ENCODE results near the gene TMCC1.
A peak's percentile ranks its signal among the peaks of the same experiment; 100 is the strongest.

TMCC1 gene

GRCh38 chr3:129829640-129830039 lies 63.9 kb downstream of the TMCC1 start:
- Mint-ChIP-seq H3K27ac (no peak overlapping the region), H3K27me3 (no peaks in the 10 kb centered on the region)

GRCh38 chr3:129827765-129828164 lies 65.7 kb downstream of the TMCC1 start:
- Mint-ChIP-seq H3K27me3 (no peaks in the 10 kb centered on the region), H3K4me1 (peaks cover 11% of the 10 kb centered on the region), H3K36me3 (peaks cover 2% of the 10 kb centered on the region), H3K9me3 (no peaks in the 10 kb centered on the region), H3K4me3 (no peak overlapping the region), H3K27ac (no peak overlapping the region)

More at GRCh38 chr3:129829640-129830039, 63.9 kb downstream of the TMCC1 start:
- Mint-ChIP-seq H3K4me3 (no peak overlapping the region), H3K36me3 (peaks cover 2% of the 10 kb centered on the region), H3K4me1 (peaks cover 11% of the 10 kb centered on the region), H3K9me3 (no peaks in the 10 kb centered on the region)

- no peaks in the 10 kb centered on the region for H3K9me3 Mint-ChIP-seq
- peaks cover 11% of the 10 kb centered on the region for H3K4me1 Mint-ChIP-seq
- H3K4me3 Mint-ChIP-seq, result no peak overlapping the region
- H3K36me3 Mint-ChIP-seq, result peaks cover 6% of the 10 kb centered on the region
- H3K27ac Mint-ChIP-seq, result no peak overlapping the region
- no peaks in the 10 kb centered on the region for H3K27me3 Mint-ChIP-seq
Observed at GRCh38 chr3:129824926-129825541, 68.5 kb downstream of the TMCC1 start.

- Mint-ChIP-seq H3K4me3 (no peak overlapping the region), H3K27ac (no peak overlapping the region), H3K4me1 (peaks cover 6% of the 10 kb centered on the region), H3K9me3 (no peaks in the 10 kb centered on the region), H3K27me3 (no peaks in the 10 kb centered on the region), H3K36me3 (peaks cover 9% of the 10 kb centered on the region)
Observed at GRCh38 chr3:129822679-129823078, 70.8 kb downstream of the TMCC1 start.

- H3K4me3 Mint-ChIP-seq, result no peak overlapping the region
- peaks cover 7% of the 10 kb centered on the region for H3K36me3 Mint-ChIP-seq
- no peaks in the 10 kb centered on the region for H3K9me3 Mint-ChIP-seq
- H3K27ac Mint-ChIP-seq, result no peak overlapping the region
- peaks cover 2% of the 10 kb centered on the region for H3K4me1 Mint-ChIP-seq
- H3K27me3 Mint-ChIP-seq, result no peaks in the 10 kb centered on the region
Observed at GRCh38 chr3:129822241-129822640, 71.3 kb downstream of the TMCC1 start.

- peaks cover 3% of the 10 kb centered on the region for H3K4me1 Mint-ChIP-seq
- no peak overlapping the region for H3K27ac Mint-ChIP-seq
- H3K4me3 Mint-ChIP-seq, result no peak overlapping the region
- no peaks in the 10 kb centered on the region for H3K27me3 Mint-ChIP-seq
- H3K36me3 Mint-ChIP-seq, result peaks cover 17% of the 10 kb centered on the region
- peaks cover 2% of the 10 kb centered on the region for H3K9me3 Mint-ChIP-seq
Observed at GRCh38 chr3:129820587-129820986, 72.9 kb downstream of the TMCC1 start.

- H3K4me3 Mint-ChIP-seq, result no peak overlapping the region
- no peaks in the 10 kb centered on the region for H3K27me3 Mint-ChIP-seq
- peaks cover 9% of the 10 kb centered on the region for H3K9me3 Mint-ChIP-seq
- no peak overlapping the region for H3K27ac Mint-ChIP-seq
- peaks cover 26% of the 10 kb centered on the region for H3K36me3 Mint-ChIP-seq
- H3K4me1 Mint-ChIP-seq, result peaks cover 34% of the 10 kb centered on the region
Observed at GRCh38 chr3:129812589-129812988, 80.9 kb downstream of the TMCC1 start.

- Mint-ChIP-seq H3K27ac (no peak overlapping the region), H3K4me1 (peaks cover 29% of the 10 kb centered on the region), H3K9me3 (no peaks in the 10 kb centered on the region), H3K36me3 (peaks cover 11% of the 10 kb centered on the region), H3K27me3 (no peaks in the 10 kb centered on the region), H3K4me3 (no peak overlapping the region)
Observed at GRCh38 chr3:129809297-129809696, 84.2 kb downstream of the TMCC1 start.

GRCh38 chr3:129796146-129796545 lies 97.4 kb downstream of the TMCC1 start:
- Mint-ChIP-seq H3K9me3 (no peaks in the 10 kb centered on the region), H3K27me3 (no peaks in the 10 kb centered on the region), H3K4me3 (no peak overlapping the region), H3K36me3 (peaks cover 3% of the 10 kb centered on the region), H3K27ac (no peak overlapping the region), H3K4me1 (peaks cover 25% of the 10 kb centered on the region)

- Mint-ChIP-seq H3K4me3 (peak overlapping the region; percentile 44), H3K27ac (no peak overlapping the region), H3K4me1 (peaks cover 25% of the 10 kb centered on the region), H3K36me3 (peaks cover 3% of the 10 kb centered on the region), H3K27me3 (no peaks in the 10 kb centered on the region), H3K9me3 (no peaks in the 10 kb centered on the region)
Observed at GRCh38 chr3:129795186-129796010, 98.1 kb downstream of the TMCC1 start.

GRCh38 chr3:129794311-129795185 lies 99.0 kb downstream of the TMCC1 start:
- H3K4me1 Mint-ChIP-seq, result peaks cover 25% of the 10 kb centered on the region
- H3K27ac Mint-ChIP-seq, result no peak overlapping the region
- no peaks in the 10 kb centered on the region for H3K9me3 Mint-ChIP-seq
- H3K27me3 Mint-ChIP-seq, result no peaks in the 10 kb centered on the region
- H3K36me3 Mint-ChIP-seq, result no peaks in the 10 kb centered on the region
- peak overlapping the region; percentile 44 for H3K4me3 Mint-ChIP-seq

GRCh38 chr3:129793942-129794310 lies 99.6 kb downstream of the TMCC1 start:
- Mint-ChIP-seq H3K9me3 (no peaks in the 10 kb centered on the region), H3K36me3 (no peaks in the 10 kb centered on the region), H3K4me3 (peak overlapping the region; percentile 44), H3K4me1 (peaks cover 25% of the 10 kb centered on the region), H3K27ac (no peak overlapping the region), H3K27me3 (no peaks in the 10 kb centered on the region)

- Mint-ChIP-seq H3K4me1 (peaks cover 25% of the 10 kb centered on the region), H3K36me3 (peaks cover 1% of the 10 kb centered on the region), H3K9me3 (no peaks in the 10 kb centered on the region), H3K27ac (no peak overlapping the region), H3K4me3 (no peak overlapping the region), H3K27me3 (no peaks in the 10 kb centered on the region)
Observed at GRCh38 chr3:129793319-129793718, 100.2 kb downstream of the TMCC1 start.

- no peaks in the 10 kb centered on the region for H3K27me3 Mint-ChIP-seq
- no peak overlapping the region for H3K27ac Mint-ChIP-seq
- H3K4me1 Mint-ChIP-seq, result no peaks in the 10 kb centered on the region
- peaks cover 4% of the 10 kb centered on the region for H3K36me3 Mint-ChIP-seq
- H3K4me3 Mint-ChIP-seq, result no peak overlapping the region
- H3K9me3 Mint-ChIP-seq, result no peaks in the 10 kb centered on the region
Observed at GRCh38 chr3:129783470-129783869, 110.0 kb downstream of the TMCC1 start.

GRCh38 chr3:129778871-129779270 lies 114.6 kb downstream of the TMCC1 start:
- no peak overlapping the region for H3K27ac Mint-ChIP-seq
- no peak overlapping the region for H3K4me3 Mint-ChIP-seq
- H3K4me1 Mint-ChIP-seq, result no peaks in the 10 kb centered on the region
- no peaks in the 10 kb centered on the region for H3K27me3 Mint-ChIP-seq
- no peaks in the 10 kb centered on the region for H3K9me3 Mint-ChIP-seq
- H3K36me3 Mint-ChIP-seq, result peaks cover 9% of the 10 kb centered on the region

GRCh38 chr3:129777806-129778205 lies 115.7 kb downstream of the TMCC1 start:
- Mint-ChIP-seq H3K9me3 (no peaks in the 10 kb centered on the region), H3K4me3 (no peak overlapping the region), H3K36me3 (peaks cover 7% of the 10 kb centered on the region), H3K27me3 (no peaks in the 10 kb centered on the region), H3K27ac (no peak overlapping the region), H3K4me1 (peaks cover 5% of the 10 kb centered on the region)

Measured in activated naive CD4-positive, alpha-beta T cell treated with anti-CD3 and anti-CD28 coated beads, Interleukin-2, amount 50 U/mL, for 24 hours (primary cell).